ENCODE results near the gene UBA7.
"Not testable (repeated sequence)": the region's sequence is repeated elsewhere in the genome, so short reads cannot be mapped to it uniquely, and the experiment has no call there.

The UBA7 gene

GRCh38 chr3:49781415-49782199 is 32.1 kb downstream of the UBA7 start:
- peaks cover 51% of the 10 kb centered on the region for H3K4me1 Mint-ChIP-seq (ENCODE audit: low read depth)
- H3K27ac Mint-ChIP-seq: no peak overlapping the region
- H3K27me3 Mint-ChIP-seq: no peaks in the 10 kb centered on the region
- no peak overlapping the region for H3K4me3 Mint-ChIP-seq
- H3K9me3 Mint-ChIP-seq (ENCODE audit: low read depth): no peaks in the 10 kb centered on the region
- H3K36me3 Mint-ChIP-seq: peaks cover 7% of the 10 kb centered on the region

GRCh38 chr3:49780975-49781365 is 32.8 kb downstream of the UBA7 start:
- not testable (repeated sequence) for H3K27me3 Mint-ChIP-seq; H3K9me3 Mint-ChIP-seq (ENCODE audit: low read depth); H3K27ac Mint-ChIP-seq; H3K36me3 Mint-ChIP-seq; H3K4me3 Mint-ChIP-seq
- peaks cover 51% of the 10 kb centered on the region for H3K4me1 Mint-ChIP-seq (ENCODE audit: low read depth)

DNA sequence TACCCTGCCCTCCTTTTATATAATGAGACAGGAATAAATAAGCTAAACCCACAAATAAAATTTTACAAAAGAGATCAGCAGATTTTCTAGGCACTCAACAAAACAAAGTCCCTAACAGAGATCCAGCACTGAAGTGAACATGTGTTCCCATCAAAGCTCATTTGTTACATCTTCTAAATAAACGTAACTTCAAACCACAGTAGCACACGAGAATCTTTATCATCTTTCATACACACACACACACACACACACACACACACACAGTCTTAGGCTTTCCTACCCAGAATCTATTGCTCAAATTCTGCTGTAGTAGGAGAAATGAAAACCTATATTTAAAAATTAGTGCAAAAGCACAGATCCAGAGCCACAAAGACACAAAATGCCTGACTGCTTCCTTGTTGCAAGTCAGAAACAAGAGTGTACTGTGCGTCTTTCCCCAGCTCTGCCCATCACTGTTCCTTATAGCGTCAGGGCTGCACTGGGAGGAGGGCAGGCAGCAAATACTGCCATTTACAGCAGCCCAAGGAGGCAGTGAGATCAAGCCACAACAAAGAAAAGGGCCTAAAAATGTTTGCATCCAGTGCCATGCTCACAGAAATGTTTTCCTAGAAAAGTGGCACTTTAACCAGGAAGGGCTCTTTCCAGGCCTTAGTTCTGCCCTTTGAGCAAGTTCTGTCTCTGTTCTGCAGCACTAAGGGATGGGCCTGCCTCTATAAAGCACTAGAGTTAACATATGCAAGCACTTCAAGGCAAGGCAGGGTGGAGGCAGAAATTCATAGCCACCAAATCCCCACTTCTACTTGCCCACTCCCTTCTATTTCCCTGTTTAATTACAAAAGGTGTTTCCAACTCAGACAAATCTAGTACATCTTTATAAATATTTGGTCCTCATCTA is 33.4 kb downstream of the UBA7 start:
- Mint-ChIP-seq H3K36me3 (peaks cover 5% of the 10 kb centered on the region), H3K4me1 (ENCODE audit: low read depth) (peaks cover 51% of the 10 kb centered on the region), H3K4me3 (peak overlapping the region; percentile 54), H3K27ac (peak overlapping the region; percentile 76), H3K9me3 (ENCODE audit: low read depth) (no peaks in the 10 kb centered on the region), H3K27me3 (no peaks in the 10 kb centered on the region)

GRCh38 chr3:49779358-49780079 is 34.2 kb downstream of the UBA7 start:
- Mint-ChIP-seq H3K27me3 (no peaks in the 10 kb centered on the region), H3K4me3 (peak overlapping the region; percentile 54), H3K9me3 (ENCODE audit: low read depth) (no peaks in the 10 kb centered on the region), H3K4me1 (ENCODE audit: low read depth) (peaks cover 55% of the 10 kb centered on the region), H3K27ac (peak overlapping the region; percentile 76), H3K36me3 (peaks cover 3% of the 10 kb centered on the region)

DNA sequence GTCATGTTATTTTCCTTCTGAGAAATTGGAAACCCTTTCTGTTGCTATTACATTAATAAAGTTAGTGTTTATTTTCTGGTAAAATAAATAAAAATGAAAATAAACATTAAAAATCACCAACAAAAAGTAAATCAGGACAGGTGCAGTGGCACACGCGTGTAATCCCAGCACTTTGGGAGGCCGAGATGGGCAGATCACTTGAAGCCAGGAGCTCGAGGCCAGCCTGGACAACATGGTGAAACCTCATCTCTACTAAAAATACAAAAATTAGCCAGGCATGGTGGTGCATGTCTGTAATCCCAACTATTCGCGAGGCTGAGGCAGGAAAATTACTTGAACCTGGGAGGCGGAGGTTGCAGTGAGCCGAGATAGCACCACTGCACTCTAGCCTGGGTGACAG is 37.7 kb downstream of the UBA7 start:
- H3K27ac Mint-ChIP-seq; H3K9me3 Mint-ChIP-seq (ENCODE audit: low read depth); H3K4me3 Mint-ChIP-seq; H3K36me3 Mint-ChIP-seq; H3K27me3 Mint-ChIP-seq: not testable (repeated sequence)
- peaks cover 47% of the 10 kb centered on the region for H3K4me1 Mint-ChIP-seq (ENCODE audit: low read depth)

GRCh38 chr3:49775538-49775937 is 38.2 kb downstream of the UBA7 start:
- no peaks in the 10 kb centered on the region for H3K36me3 Mint-ChIP-seq
- peaks cover 44% of the 10 kb centered on the region for H3K4me1 Mint-ChIP-seq (ENCODE audit: low read depth)
- no peaks in the 10 kb centered on the region for H3K9me3 Mint-ChIP-seq (ENCODE audit: low read depth)
- H3K4me3 Mint-ChIP-seq: no peak overlapping the region
- peak overlapping the region; percentile 46 for H3K27ac Mint-ChIP-seq
- no peaks in the 10 kb centered on the region for H3K27me3 Mint-ChIP-seq

DNA sequence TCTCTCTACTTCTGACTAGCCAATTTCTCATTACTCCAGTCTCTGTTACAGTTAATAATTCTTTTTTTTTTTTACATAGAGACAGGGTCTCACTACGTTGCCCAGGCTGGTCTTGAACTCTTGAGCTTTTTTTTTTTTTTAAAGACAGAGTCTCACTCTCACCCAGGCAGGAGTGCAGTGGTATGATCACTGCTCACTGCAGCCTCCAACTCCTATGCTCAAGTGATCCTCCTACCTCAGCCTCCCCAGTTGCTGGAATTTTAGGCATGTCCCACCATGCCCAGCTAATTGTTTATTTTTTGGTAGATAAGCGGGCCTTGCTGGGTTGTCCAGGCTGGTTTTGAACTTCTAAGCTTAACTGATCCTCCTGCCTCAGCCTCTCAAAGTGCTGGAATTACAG is 41.0 kb downstream of the UBA7 start:
- H3K36me3 Mint-ChIP-seq: peaks cover 4% of the 10 kb centered on the region
- H3K27ac Mint-ChIP-seq: no peak overlapping the region
- no peak overlapping the region for H3K4me3 Mint-ChIP-seq
- H3K4me1 Mint-ChIP-seq (ENCODE audit: low read depth): peaks cover 48% of the 10 kb centered on the region
- no peaks in the 10 kb centered on the region for H3K9me3 Mint-ChIP-seq (ENCODE audit: low read depth)
- no peaks in the 10 kb centered on the region for H3K27me3 Mint-ChIP-seq

- no peaks in the 10 kb centered on the region for H3K9me3 Mint-ChIP-seq (ENCODE audit: low read depth)
- peaks cover 46% of the 10 kb centered on the region for H3K4me1 Mint-ChIP-seq (ENCODE audit: low read depth)
- H3K27me3 Mint-ChIP-seq: no peaks in the 10 kb centered on the region
- no peak overlapping the region for H3K4me3 Mint-ChIP-seq
- peak overlapping the region; percentile 61 for H3K27ac Mint-ChIP-seq
- peaks cover 4% of the 10 kb centered on the region for H3K36me3 Mint-ChIP-seq
Measured at GRCh38 chr3:49771340-49771938, 42.3 kb downstream of the UBA7 start.

GRCh38 chr3:49769926-49770325 is 43.8 kb downstream of the UBA7 start:
- no peak overlapping the region for H3K4me3 Mint-ChIP-seq
- no peaks in the 10 kb centered on the region for H3K27me3 Mint-ChIP-seq
- peaks cover 38% of the 10 kb centered on the region for H3K4me1 Mint-ChIP-seq (ENCODE audit: low read depth)
- peaks cover 4% of the 10 kb centered on the region for H3K36me3 Mint-ChIP-seq
- H3K9me3 Mint-ChIP-seq (ENCODE audit: low read depth): no peaks in the 10 kb centered on the region
- H3K27ac Mint-ChIP-seq: peak overlapping the region; percentile 62

- Mint-ChIP-seq H3K27ac (peak overlapping the region; percentile 62), H3K4me3 (no peak overlapping the region), H3K9me3 (ENCODE audit: low read depth) (no peaks in the 10 kb centered on the region), H3K4me1 (ENCODE audit: low read depth) (peaks cover 34% of the 10 kb centered on the region), H3K36me3 (peaks cover 4% of the 10 kb centered on the region), H3K27me3 (no peaks in the 10 kb centered on the region)
Measured at GRCh38 chr3:49769286-49769915, 44.4 kb downstream of the UBA7 start.

- Mint-ChIP-seq H3K27ac (no peak overlapping the region), H3K36me3 (no peaks in the 10 kb centered on the region), H3K4me3 (no peak overlapping the region), H3K27me3 (no peaks in the 10 kb centered on the region), H3K4me1 (ENCODE audit: low read depth) (peaks cover 18% of the 10 kb centered on the region), H3K9me3 (ENCODE audit: low read depth) (no peaks in the 10 kb centered on the region)
Measured at GRCh38 chr3:49763981-49764380, 49.8 kb downstream of the UBA7 start.

- H3K4me1 Mint-ChIP-seq (ENCODE audit: low read depth): peaks cover 16% of the 10 kb centered on the region
- no peak overlapping the region for H3K27ac Mint-ChIP-seq
- no peaks in the 10 kb centered on the region for H3K36me3 Mint-ChIP-seq
- no peak overlapping the region for H3K4me3 Mint-ChIP-seq
- H3K27me3 Mint-ChIP-seq: no peaks in the 10 kb centered on the region
- no peaks in the 10 kb centered on the region for H3K9me3 Mint-ChIP-seq (ENCODE audit: low read depth)
Measured at GRCh38 chr3:49761661-49762060, 52.1 kb downstream of the UBA7 start.

DNA sequence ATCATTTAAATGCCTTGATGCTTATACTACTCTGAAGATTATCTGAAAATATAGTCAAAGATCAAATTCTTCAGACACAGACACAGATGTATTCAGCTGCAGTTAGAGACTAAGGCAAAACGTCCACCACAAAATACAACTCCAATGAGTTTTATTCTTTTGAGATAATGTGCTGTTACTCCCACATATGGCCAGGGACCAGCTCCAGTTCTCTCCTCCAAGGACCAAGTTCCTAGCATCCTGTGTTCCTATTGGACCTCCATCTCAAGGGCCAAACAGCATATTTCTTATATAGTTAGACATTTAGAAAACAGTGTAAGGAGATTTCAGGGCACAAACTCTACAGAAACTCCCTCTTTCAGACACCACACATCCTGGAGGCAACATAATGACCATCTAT is 54.5 kb downstream of the UBA7 start:
- H3K36me3 Mint-ChIP-seq: no peaks in the 10 kb centered on the region
- H3K4me1 Mint-ChIP-seq (ENCODE audit: low read depth): peaks cover 27% of the 10 kb centered on the region

DNA sequence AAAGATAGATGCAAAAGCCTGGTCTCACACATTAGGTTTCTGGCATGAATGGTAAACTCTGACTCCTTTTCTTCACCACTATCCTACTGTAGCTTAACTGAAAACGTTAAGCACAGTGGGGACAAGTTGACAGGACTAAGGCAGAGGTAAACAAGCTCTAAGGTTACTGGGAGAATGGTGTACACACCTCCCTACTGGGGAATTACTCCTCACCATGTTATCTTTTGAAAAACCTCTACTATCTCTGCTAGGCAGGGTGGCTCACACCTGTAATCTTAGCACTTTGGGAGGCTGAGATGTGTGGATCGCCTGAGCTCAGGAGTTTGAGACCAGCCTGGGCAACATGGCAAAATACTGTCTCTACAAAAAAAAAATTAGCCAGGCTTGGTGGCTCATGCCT is 56.6 kb downstream of the UBA7 start:
- Mint-ChIP-seq H3K4me1 (ENCODE audit: low read depth) (peaks cover 31% of the 10 kb centered on the region), H3K27ac (no peak overlapping the region)

More for the DNA sequence above, 54.5 kb downstream of the UBA7 start:
- Mint-ChIP-seq H3K4me3 (no peak overlapping the region), H3K9me3 (ENCODE audit: low read depth) (no peaks in the 10 kb centered on the region), H3K27ac (peak overlapping the region; percentile 28), H3K27me3 (no peaks in the 10 kb centered on the region)

More for the DNA sequence above, 56.6 kb downstream of the UBA7 start:
- Mint-ChIP-seq H3K36me3 (no peaks in the 10 kb centered on the region), H3K4me3 (no peak overlapping the region), H3K27me3 (no peaks in the 10 kb centered on the region), H3K9me3 (ENCODE audit: low read depth) (no peaks in the 10 kb centered on the region)

All from activated naive CD8-positive, alpha-beta T cell (primary cell).